Stimulated activated CD4-positive, alpha-beta T cell treated with anti-CD3 and anti-CD28 coated beads, Interleukin-1b, Interleukin-23, amount 100 ng/mL, for 4 hours (primary cell): ENCODE data around the gene TMEM181.
A peak's percentile ranks its signal among the peaks of the same experiment; 100 is the strongest.
"Not testable (repeated sequence)": the region's sequence is repeated elsewhere in the genome, so short reads cannot be mapped to it uniquely, and the experiment has no call there.

Experiments
- DNase-seq, 2 donors: peaks; one replicate each; pipeline ENCODE4 v3.0.0-alpha.2; 2020; ENCODE audit warnings: low read depth in 2 of 2

TMEM181 gene

DNA sequence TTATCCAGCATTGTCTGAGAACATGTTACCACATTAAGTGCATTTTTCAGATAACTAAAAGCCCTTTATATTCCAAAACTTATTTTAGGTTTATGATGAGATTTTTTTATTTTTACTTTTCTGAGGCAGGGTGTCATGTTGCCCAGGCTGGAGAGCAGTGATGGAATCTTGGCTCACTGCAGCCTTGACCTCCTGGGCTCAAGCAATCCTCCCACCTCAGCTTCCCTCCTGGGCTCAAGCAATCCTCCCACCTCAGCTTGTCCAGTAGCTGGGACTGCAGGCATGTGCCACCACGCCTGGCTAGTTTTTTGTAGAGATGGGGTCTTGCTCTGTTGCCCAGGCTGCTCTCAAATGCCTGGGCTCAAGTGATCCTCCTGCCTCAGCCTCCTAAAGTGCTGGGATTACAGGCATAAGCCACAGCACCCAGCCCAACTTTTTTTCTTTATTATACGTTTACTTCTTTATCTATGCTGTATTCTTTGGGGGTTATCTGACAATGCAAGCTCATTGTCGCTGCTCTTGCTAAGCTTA, 78.5 kb downstream of the TMEM181 start:
- DNase-seq = no peak

DNA sequence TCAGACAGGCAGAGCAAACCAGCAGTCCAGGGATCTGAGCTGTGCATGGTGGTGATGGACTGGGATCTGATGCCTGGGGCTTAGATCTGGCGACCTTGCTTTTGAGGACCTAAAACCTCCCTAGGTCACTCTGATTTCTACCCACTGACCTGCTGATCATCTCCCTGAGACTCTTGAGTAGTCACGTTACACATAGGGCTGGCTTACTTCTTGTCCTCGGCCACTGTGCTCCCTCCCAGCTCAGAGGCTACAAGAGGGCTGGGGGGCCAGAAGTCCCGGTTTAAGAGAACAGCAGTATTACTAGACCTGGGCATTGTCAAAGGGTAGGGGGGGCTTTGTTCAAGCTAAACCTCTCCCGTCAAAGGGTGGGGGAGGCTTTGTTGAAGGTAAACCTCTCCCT, 79.2 kb downstream of the TMEM181 start:
- no peak for DNase-seq

DNA sequence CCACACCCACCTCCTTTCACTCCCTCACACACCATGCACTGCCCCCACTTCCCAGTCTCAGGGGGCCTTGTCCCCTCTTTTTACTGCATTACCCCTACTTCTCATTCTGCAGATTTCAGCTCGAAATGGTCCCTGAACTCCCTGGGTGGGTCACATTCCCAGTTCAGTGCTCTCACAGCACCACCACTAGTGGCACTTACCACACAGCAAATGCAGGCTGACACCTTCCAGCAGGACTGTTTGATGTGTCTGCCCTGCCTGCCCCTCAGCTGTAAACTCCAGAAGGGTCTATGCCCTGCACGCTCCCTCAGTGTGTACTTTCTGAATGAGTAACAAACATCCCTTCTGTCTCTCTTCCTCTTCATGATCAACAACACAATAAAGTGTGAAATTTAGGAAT, 80.6 kb downstream of the TMEM181 start:
- DNase-seq = no peak

DNA sequence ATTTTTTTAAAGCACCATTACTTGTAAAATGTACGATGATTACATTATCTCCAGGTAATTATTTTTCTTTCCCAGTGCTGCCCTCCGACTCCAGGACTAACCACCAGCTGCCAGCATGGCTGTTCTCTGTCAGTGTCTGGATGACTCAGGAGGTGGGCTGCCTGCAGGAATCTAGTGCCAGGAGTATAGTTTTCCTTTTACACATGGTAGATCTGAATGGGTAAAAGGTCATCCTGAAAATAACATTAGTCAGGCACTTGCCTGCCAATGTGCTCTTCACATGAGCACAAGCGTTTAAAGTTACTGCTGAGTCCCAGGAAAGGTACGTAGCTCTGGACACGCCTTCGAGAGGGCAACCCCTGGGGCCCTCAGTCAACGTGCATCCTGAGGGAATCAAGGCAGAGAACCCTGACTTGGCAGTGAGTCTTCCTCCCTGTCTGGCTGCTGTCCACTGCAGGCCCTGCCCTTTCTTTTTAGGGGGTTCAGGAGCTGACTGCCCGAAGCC, 82.3 kb downstream of the TMEM181 start:
- no peak for DNase-seq

DNA sequence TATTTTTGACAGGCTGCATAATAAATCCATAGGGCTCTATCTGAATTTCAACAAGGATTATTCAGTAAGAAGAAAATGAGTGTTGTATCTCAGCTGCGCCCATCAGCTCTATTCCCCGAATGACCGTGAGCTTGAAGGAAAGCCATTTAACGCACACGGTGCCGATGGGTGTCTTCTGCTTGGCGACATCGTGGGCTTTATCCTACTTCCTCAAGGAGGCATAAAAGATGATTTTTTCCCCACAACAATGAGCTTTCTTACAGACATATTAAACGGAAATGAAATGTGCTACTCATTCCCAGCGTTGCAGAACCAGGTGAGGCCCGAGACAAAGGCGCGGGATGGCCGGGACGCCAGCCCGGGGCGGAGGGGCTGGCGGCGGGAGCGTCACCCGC, 83.9 kb downstream of the TMEM181 start:
- DNase-seq = no peak

DNA sequence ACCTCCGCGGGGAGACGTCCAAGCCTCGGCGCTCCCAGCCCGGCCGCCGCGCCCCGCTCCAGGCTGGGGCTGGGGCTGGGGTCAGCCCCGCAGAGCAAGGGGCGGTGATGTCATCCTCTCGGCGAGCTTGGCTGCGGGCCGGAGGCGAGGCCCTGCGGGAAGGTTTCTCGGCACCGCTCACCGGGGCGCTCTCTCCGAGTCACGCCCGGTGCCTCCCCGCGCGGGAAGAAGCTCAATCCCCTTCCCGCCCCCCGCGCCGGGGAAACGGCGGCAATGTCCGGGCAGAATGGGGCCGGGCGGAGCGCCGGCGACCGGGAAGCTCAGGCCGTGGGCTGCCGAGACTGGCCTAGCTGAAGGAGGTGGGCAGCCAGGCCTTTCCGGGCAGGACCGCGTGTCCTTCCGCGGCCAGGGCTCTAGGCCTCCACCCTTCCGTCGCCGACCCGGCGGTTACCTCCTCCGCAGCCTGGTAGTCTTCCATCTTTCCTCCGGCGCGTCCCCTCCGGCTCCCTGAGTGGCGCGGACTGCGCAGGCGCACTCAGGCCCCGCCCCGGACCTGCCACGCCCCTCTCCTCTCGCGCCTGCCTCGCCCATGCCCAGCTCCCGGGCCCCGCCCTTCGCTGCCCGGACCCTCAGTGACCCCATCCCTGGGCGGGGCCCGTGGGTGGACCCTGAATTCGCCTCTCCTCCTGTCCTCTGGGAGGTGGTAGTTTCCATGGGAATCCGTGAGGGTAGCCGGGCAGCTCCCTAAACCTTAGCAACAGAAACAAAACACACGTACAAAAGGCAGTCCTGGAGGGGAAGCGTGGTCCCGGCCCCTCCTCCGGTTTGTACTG, 84.6 kb downstream of the TMEM181 start, which contains the start of gene DYNLT1:
DYNLT1 (minus strand) TSS at position 513 of the 833 bp plus-strand sequence; CDS start at position 478, 35 bp downstream.
- DNase-seq = peak; percentile 84 to 86

DNA sequence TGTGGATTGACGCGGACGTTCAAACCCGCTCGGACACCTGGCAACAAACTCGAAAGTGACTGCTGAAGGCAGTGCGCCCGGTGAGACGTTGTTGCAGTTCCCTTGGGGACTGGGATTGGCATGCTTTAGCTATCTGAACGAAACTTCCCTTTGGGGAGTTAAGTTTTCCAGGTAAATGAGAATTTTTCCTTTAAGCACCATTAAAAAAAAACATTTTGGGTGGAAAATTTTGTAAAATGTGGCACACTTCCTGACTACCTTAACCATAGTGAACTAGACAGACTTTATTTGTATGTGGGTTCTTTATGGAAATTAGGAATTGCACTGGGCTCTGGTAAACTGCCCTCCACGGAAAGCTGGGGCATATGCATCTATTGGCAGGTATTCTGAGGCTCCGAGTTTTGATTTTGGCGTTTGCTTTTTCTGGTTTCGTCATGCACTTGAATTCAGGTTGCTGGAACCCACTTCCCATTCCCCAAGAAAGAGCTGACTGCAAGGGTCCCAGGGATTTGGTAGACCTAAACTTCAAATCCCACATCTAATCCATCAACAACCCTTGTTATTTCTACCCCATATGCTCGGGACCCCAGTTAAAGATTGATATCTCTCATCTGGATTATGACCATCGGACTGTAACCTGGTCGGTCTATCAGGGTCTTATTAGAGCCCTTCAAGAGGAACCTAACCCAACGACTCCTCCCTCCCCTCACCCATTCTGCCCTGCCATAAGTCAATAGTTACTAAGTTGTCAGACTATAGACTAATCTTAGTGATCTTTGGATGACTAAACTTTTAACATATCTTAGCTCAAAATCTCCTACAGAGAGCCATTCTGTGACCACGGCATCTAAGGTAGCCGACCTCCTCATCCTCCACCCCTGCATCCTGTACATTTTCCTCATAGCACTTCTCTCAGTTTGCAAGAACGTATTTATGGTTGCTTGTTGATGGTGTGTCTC, 85.5 kb downstream of the TMEM181 start:
- DNase-seq = no peak

DNA sequence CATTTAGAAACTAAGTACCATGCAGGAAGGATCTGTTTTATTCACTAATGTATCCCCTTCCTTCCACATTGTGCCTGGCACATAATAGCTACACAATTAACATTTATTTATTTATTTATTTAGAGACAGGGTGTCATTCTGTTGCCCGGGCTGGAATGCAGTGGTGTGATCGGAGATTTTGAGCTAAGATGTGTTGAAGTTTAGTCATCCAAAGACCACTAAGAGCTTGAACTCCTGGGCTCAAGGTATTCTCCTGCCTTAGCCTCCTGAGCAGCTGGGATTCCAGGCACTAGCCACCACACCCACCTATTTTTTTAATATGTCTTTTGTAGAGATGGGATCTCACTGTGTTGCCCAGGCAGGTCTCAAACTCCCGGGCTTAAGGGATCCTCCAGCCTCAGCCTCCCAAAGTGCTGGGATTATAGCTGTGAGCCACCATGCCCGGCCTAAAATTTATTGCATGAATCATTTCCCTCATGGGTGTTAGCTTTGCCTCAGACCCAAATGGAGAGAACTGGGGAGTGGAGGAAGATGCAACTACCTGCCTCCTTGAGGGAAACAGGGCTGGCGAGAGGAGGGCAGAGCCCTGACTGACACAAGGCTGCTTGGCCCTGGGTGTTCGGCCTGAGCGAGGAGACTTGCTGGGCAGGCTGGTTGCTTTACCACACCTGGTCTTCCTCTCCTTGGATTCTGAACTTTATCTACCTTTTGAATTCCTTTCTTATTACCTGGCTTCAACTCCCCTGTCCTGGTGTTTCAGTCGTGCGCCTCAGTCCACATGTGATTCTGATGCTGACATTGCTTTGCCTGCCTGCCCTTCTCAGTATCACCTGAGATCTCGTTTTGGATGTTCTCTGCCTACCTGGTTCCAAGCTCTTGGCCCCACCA, 86.4 kb downstream of the TMEM181 start:
- DNase-seq = no peak

DNA sequence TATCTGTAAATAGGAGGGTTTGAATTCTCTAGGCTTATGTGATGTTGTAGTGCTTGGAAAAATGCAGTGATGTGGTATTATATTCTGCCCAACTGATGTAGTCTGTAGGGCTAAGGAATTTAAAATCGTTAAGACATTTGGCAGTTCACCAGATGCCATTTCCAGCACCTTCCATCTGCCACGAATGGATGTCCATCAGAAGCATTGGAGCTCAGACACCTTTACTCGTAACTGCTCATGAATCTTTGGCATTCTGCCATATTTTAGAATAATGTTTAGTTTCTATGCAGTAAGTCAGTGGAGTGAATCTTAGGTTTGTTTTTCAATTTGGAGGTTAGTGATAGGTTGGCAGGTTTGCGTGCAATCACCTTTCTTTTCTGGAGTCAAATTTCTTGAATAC, 87.6 kb downstream of the TMEM181 start:
- no peak for DNase-seq

DNA sequence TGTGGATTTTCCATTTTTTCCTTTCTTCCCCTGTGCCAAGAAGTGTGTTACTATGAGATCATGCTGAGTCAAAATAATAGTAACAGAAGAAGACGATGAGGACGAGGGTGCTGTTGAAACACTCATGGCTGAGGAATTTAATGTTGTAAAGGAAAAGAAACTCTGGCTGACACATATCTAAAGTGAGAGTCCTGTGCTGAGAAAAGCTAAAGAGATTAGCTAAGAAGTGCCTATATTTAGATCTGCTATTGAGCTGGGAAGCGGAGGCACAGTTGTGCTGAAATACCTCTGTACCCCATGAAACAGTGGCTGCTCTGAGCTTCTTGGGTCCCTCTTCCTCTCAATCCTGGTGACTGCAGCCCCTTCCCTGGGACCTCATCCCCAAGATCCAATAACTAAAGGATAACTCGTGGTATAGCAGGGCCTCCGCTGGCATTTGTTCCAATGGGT, 88.8 kb downstream of the TMEM181 start:
- no peak for DNase-seq

DNA sequence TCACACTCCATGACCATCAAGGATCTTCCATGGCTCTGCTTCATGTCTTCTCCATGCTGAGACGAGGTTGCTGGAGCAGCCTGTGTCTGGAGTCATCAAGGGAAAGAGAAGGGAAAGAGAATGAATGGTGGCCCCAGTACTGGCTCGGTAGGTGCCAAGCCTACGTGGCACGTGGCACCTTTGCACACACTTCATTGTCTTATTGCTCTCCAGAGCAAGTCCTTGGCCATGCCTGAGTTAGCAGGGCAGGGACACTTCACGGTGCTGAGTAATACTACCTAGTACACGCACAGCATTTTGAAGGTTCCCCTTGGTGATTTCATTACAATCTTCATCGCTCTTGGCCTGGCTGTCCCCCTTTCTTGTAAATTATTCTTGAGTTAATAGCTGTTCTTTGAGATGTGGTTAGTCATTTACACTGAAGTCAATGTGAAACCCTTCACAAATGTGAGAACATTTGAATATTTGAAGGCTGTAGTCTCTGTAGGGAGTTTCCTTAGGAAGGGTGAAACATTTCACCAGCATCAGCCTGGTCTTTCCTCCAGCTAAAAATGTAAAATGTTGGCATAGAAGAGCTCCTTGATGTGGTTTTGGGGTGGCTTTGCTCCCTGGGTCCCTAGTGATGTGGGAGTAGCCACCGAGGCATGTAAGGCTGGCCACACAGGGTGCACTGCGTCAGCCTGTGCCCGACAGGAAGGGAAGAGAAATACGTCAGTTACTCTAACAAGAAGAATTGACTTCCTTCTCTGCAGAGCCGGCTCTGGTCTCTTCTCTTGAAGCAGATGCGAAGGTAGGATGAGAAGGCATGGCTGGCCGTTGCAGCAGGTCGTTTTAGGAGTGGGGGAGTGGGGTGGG, 89.6 kb downstream of the TMEM181 start, which contains the start of gene SYTL3:
SYTL3 (plus strand) TSS at position 766 of the 855 bp plus-strand sequence. CDS start 13,215 bp downstream, outside the sequence.
- peak; percentile 38 to 59 for DNase-seq

DNA sequence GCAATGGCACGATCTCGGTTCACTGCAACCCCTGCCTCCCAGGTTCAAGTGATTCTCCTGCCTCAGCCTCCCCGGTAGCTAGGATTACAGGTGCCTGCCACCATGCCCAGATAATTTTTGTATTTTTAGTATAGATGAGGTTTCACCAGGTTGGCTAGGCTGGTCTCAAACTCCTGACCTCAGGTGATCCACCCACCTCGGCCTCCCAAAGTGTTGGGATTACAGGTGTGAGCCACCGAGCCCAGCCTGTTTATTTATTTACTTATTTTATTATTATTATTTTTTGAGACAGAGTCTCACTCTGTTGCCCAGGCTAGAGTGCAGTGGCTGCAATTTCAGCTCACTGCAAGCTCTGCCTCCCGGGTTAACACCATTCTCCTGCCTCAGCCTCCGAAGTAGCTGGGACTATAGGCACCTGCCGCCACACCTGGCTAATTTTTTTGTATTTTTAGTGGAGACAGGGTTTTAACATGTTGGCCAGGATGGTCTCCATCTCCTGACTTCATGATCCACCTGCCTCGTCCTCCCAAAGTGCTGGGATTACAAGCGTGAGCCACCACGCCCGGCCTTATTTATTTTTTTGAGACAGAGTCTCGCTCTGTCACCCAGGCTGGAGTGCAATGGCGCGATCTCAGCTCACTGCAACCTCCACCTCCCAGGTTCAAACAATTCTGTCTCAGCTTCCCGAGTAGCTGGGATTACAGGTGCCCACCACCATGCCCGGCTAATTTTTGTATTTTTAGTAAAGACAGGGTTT, 92.3 kb downstream of the TMEM181 start:
- DNase-seq = not testable (repeated sequence)

DNA sequence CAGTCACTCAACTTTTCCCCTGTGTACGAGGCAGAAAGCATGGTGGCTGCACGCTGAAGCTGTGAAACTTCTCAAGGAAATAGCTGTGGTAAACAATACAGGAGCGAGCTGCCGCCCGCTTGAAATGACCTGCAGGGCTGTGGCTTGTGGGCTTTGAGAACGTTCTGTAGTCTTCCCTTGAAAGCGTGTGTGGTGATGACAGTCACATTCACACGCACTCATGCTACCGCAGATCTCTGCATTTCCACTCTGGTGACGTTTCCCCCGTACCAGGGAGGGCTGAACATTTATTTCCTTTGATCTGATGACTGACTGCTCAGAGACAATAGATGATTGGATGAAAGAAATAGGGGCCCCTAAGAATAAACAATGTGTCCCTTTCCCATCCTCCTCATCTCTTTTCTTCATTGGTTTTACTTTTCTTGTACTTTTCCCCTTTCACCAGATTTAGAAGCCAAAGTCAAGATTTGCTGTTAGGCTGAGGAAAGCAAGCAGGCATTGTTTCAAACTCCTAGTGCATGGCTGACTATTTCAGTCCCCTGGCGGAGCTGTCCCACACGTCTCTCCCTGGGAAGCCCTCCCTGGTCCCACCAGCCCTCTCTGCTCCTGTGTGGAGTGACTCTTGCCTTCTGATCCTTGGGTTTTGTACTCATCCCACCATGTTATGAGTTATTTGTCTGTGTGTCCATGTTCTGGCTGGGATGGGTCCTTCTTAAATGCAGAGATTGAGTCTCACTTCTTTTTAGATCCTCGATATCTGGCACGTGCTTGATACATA, 93.9 kb downstream of the TMEM181 start:
- peak; percentile 53 to 78 for DNase-seq

DNA sequence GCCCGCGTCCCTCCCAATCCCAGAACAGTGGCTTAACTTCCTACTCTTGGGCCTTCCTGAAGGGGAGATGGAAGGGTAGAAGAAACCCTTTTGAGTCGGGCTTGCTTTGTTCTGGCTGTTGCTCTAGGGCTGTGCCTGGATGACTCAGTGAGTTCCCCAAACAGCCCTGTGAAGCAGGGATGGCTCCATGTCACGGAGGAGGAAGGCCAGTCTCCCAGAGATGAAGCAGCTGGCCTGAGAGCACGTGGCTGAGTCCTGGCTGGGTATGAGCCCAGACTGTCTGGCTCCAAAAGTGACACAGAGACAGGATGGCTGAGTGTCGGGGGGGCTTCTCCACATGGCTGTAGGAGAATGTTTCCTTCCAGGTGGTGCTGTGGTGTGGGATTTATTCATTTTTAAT, 94.6 kb downstream of the TMEM181 start:
- DNase-seq = no peak

DNA sequence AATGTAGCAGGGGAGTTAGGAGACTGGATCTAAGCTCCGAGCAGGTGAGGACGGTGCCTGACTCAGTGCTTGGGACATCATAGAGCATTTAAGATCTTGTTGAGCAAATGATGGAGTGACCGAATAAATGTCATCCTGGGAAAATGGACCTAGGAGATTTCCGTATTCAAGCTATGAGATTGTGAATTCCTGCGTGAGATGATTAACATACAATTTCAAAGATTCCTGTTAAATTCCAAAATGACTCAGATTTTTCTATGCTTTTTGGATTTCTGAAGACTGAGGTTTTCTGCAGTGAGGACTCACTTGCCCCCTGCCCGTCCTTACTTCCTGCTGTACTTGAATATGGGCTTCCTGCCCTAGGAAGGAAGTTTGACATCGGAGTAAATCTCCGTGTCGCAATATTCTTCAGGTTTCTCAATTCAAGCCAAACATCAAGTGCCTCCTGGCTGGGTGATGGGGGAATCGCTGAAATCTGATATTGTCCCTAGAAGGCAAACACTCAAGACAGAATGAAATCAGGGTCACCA, 95.1 kb downstream of the TMEM181 start:
- DNase-seq = no peak

DNA sequence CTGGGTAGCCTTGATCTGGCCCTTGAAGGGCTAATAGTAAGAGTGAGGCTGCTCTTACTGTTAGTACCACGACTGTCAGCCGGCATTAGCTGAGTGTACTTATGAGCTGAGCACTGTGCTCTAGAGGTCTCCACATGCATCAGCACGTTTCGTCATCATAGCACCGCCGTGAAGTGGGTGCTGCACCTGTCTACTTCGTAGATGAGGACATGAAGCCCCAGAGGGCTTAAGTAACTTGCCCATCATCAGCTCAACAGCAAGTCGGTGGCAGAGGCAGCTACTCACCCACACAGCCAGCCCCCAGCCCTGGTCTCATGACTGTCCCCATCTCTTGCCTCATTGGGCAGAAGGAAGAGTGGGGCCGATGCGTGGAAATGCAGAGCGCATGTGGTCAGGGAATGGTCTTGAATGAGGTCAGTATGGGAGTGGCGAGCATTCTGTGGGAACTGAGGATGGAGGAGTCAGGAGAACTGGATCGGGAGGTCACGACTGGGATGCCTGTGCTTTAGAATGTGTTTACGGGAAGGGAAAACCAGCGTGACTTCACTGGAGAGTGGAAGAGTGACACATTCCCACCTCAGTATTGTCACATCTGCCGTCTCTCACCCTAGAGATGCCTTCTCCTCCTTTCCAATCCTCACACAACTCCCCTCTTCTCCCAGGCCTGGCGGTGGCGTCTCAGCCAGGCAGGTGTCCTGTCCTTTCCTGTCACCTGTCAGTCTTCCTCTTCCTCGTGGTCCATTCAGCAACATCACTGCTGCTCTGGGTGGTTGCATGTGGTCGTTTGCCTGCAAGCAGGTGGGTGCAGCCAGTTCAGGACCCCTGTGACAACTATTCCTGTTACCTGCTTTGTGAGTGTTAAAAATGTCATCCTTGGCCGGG, 95.9 kb downstream of the TMEM181 start:
- no peak for DNase-seq

DNA sequence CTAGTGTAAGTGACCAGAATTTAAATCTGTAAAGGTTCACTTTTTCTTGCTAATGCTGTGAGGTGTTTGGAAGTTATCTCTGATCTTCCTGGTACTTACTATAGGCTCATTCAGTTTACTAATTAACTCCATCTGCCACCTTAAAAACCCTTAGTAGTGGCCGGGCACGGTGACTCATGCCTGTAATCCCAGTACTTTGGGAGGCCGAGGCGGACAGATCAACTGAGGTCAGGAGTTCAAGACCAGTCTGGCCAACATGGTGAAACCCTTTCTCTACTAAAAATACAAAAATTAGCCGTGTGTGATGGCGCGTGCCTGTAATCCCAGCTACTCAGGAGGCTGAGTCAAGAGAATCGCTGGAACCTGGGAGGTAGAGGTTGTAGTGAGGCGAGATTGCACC, 97.1 kb downstream of the TMEM181 start:
- not testable (repeated sequence) for DNase-seq
